HepG2 (cell line): ENCODE measurements around the gene CTU2. TPM values are rescaled to one million over a fixed set of nuclear protein-coding genes. Genes with fewer than 3 reads are reported as not detected.

Experiments used
- ATF3 ChIP-seq: sonication (generic); formaldehyde crosslinking; IDR thresholded peaks from 2 replicates; pipeline ENCODE4 v1.4.0; 2020; ENCODE audit warnings: missing genetic modification reagents
- CC2D1A ChIP-seq: sonication (generic); formaldehyde crosslinking; IDR thresholded peaks from 2 replicates; pipeline ENCODE4 v1.8.1; 2023; ENCODE audit warnings: mild to moderate bottlenecking, missing genetic modification reagents
- EEA1 ChIP-seq: sonication (generic); formaldehyde crosslinking; IDR thresholded peaks from 2 replicates; pipeline ENCODE4 v1.5.1; 2020; ENCODE audit warnings: mild to moderate bottlenecking, missing genetic modification reagents, borderline replicate concordance
- ELF1 ChIP-seq: sonication (generic); formaldehyde crosslinking; IDR thresholded peaks from 2 replicates; pipeline ENCODE4 v1.4.0; 2020; ENCODE audit warnings: missing genetic modification reagents
- ELF3 ChIP-seq: IDR thresholded peaks from 2 replicates; pipeline ENCODE4 v1.6.1; 2016; ENCODE audit warnings: missing genetic modification reagents, missing compliant biosample characterization
- FOXK1 ChIP-seq: sonication (generic); formaldehyde crosslinking; IDR thresholded peaks from 2 replicates; pipeline ENCODE4 v1.4.0; 2020; ENCODE audit warnings: low read depth, missing genetic modification reagents, borderline replicate concordance
- GPN1 ChIP-seq: sonication (generic); formaldehyde crosslinking; IDR thresholded peaks from 2 replicates; pipeline ENCODE4 v1.5.1; 2020; ENCODE audit warnings: missing genetic modification reagents, borderline replicate concordance
- HIC2 ChIP-seq: sonication (generic); formaldehyde crosslinking; IDR thresholded peaks from 2 replicates; pipeline ENCODE4 v1.9.0; 2022; ENCODE audit warnings: low read depth, missing genetic modification reagents
- JARID2 ChIP-seq: sonication (generic); formaldehyde crosslinking; IDR thresholded peaks from 2 replicates; pipeline ENCODE4 v1.8.1; 2023; ENCODE audit warnings: missing genetic modification reagents, inconsistent platforms; ENCODE audit not compliant: insufficient replicate concordance
- MEIS1 ChIP-seq: sonication (generic); formaldehyde crosslinking; IDR thresholded peaks from 2 replicates; pipeline ENCODE4 v1.9.0; 2021; ENCODE audit warnings: mild to moderate bottlenecking, missing genetic modification reagents, moderate library complexity, borderline replicate concordance
- MXD1 ChIP-seq: sonication (generic); formaldehyde crosslinking; IDR thresholded peaks from 2 replicates; pipeline ENCODE4 v1.4.0; 2020; ENCODE audit warnings: mild to moderate bottlenecking, missing genetic modification reagents
- NR3C1 ChIP-seq: sonication (generic); formaldehyde crosslinking; IDR thresholded peaks from 2 replicates; pipeline ENCODE4 v1.4.0; 2020; ENCODE audit warnings: missing genetic modification reagents
- RAD21 ChIP-seq: fragments of 450-650 bp; formaldehyde crosslinking; IDR thresholded peaks from 2 replicates; pipeline ENCODE4 v1.5.0; 2020; ENCODE audit warnings: mild to moderate bottlenecking
- SMAD3 ChIP-seq: sonication (generic); formaldehyde crosslinking; IDR thresholded peaks from 2 replicates; pipeline ENCODE4 v1.4.0; 2020; ENCODE audit warnings: missing genetic modification reagents
- SOX13 ChIP-seq, 3 experiments: fragments of 450-650 bp in 1 of 3; sonication (generic) in 1 of 3; formaldehyde crosslinking in 1 of 3; IDR thresholded peaks in 2 of 3; conservative IDR thresholded peaks in 1 of 3; 2 replicates each; pipeline versions ENCODE4 v1.5.0 to v1.6.1; 2016 to 2020; ENCODE audit warnings: antibody characterized with exemption in 1 of 3, mild to moderate bottlenecking in 1 of 3, missing compliant biosample characterization in 1 of 3, missing genetic modification reagents in 1 of 3, moderate library complexity in 1 of 3
- SOX5 ChIP-seq: IDR thresholded peaks from 2 replicates; pipeline ENCODE4 v1.6.1; 2016; ENCODE audit warnings: borderline replicate concordance
- TGIF2 ChIP-seq: IDR thresholded peaks from 2 replicates; pipeline ENCODE4 v1.6.1; 2016; ENCODE audit warnings: control low read depth, missing compliant biosample characterization
- ZBTB2 ChIP-seq: sonication (generic); formaldehyde crosslinking; IDR thresholded peaks from 2 replicates; pipeline ENCODE4 v1.8.0; 2022; ENCODE audit warnings: low read depth, missing genetic modification reagents
- ZNF362 ChIP-seq: sonication (generic); formaldehyde crosslinking; IDR thresholded peaks from 2 replicates; pipeline ENCODE4 v1.4.0; 2020; ENCODE audit warnings: missing genetic modification reagents, mild to moderate bottlenecking, borderline replicate concordance
- ZNF883 ChIP-seq: sonication (generic); formaldehyde crosslinking; IDR thresholded peaks from 2 replicates; pipeline ENCODE4 v1.5.1; 2020; ENCODE audit warnings: mild to moderate bottlenecking, missing genetic modification reagents; ENCODE audit errors: not compliant biosample characterization
- polyA plus RNA-seq, 8 experiments: library from polyadenylated mRNA; depleted of rRNA in 3 of 8; stranded (reverse) in 7 of 8; unstranded in 1 of 8; fragments of >200 nt; fragmentation: Illumina TruSeq in 4 of 8; extraction: Trizol in 4 of 8; gene quantifications; 2 replicates each; pipeline versions ENCODE4 v1.2.1 to v1.2.3, GENCODE V29; 2011 to 2016; ENCODE audit warnings: low read depth in 4 of 8, missing spikeins in 1 of 8, mixed read lengths in 1 of 8; ENCODE audit not compliant: insufficient read depth in 1 of 8
- total RNA-seq, 5 experiments: library from RNA; depleted of rRNA; stranded (reverse); fragments of >200 nt; fragmentation: Illumina TruSeq; extraction: Trizol; gene quantifications; 2 replicates each; pipeline ENCODE4 v1.2.3, GENCODE V29; 2016; ENCODE audit warnings: low read depth in 1 of 5
- TF ChIP-seq, protein P1 (sequence below), 2 experiments: sonication (generic) in 1 of 2; formaldehyde crosslinking in 1 of 2; IDR thresholded peaks; 2 replicates each; pipeline versions ENCODE4 v1.4.0 to v1.6.1; 2018 to 2020; ENCODE audit warnings: missing genetic modification reagents in 2 of 2, borderline replicate concordance in 1 of 2, low read depth in 1 of 2, mild to moderate bottlenecking in 1 of 2, missing biosample characterization in 1 of 2

The CTU2 gene
- total and polyA plus RNA-seq, 2 of the 13 experiments (the other 11 are each of a cell fraction or from before 2014, with no cell fraction given), result 13.3 to 21.9 TPM

- TF ChIP-seq ZBTB2 (CRISPR knock-in tag), result no peak
- TF ChIP-seq EEA1 (CRISPR knock-in tag), result no peak
- peak; percentile 86; the same call in 1 of the 2 replicates for TF ChIP-seq HIC2 (CRISPR knock-in tag)
- TF ChIP-seq FOXK1 (CRISPR knock-in tag), result peak; percentile 89; the same call in 1 of the 2 replicates
- no peak for TF ChIP-seq CC2D1A
- no peak for TF ChIP-seq NR3C1 (CRISPR knock-in tag)
- TF ChIP-seq MXD1 (CRISPR knock-in tag), result 0 out of 2 replicates have a peak, but pooled peaks have one; percentile 8
- TF ChIP-seq ZNF362 (CRISPR knock-in tag), result no peak; the same call in 1 of the 2 replicates
- no peak for TF ChIP-seq ZNF883 (CRISPR knock-in tag)
- TF ChIP-seq ELF1, result peak; percentile 36; the same call in 1 of the 2 replicates
- TF ChIP-seq RAD21 (CRISPR knock-in tag), result peak; percentile 80
- peak; percentile 30 for TF ChIP-seq JARID2 (CRISPR knock-in tag)
- TF ChIP-seq ATF3 (CRISPR knock-in tag), result no peak
- peak; percentile 94 for TF ChIP-seq TGIF2 (CRISPR knock-in tag)
- TF ChIP-seq MEIS1 (CRISPR knock-in tag), result peak; percentile 81
- TF ChIP-seq SMAD3 (CRISPR knock-in tag), result peak; percentile 61; the same call in 1 of the 2 replicates
- peak; percentile 83 for TF ChIP-seq ELF3 (CRISPR knock-in tag)
- peak; percentile 60; the same call in 1 of the 2 replicates for TF ChIP-seq SOX13 (IDR thresholded peaks at IDR 0.05)
- TF ChIP-seq SOX13 (CRISPR knock-in tag; conservative IDR thresholded peaks at IDR 0.05 in 1 of 2, IDR thresholded peaks at IDR 0.05 in 1 of 2), result peak in 1 of 2 experiments; percentile 85; a peak in 2 of 4 replicates
- peak; percentile 90 for TF ChIP-seq SOX5
- TF ChIP-seq GPN1 (CRISPR knock-in tag), result 0 out of 2 replicates have a peak, but pooled peaks have one; percentile 32
- TF ChIP-seq, protein P1, sequence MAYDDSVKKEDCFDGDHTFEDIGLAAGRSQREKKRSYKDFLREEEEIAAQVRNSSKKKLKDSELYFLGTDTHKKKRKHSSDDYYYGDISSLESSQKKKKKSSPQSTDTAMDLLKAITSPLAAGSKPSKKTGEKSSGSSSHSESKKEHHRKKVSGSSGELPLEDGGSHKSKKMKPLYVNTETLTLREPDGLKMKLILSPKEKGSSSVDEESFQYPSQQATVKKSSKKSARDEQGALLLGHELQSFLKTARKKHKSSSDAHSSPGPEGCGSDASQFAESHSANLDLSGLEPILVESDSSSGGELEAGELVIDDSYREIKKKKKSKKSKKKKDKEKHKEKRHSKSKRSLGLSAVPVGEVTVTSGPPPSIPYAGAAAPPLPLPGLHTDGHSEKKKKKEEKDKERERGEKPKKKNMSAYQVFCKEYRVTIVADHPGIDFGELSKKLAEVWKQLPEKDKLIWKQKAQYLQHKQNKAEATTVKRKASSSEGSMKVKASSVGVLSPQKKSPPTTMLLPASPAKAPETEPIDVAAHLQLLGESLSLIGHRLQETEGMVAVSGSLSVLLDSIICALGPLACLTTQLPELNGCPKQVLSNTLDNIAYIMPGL (CRISPR knock-in tag; IDR thresholded peaks at IDR 0.05; ENCODE audit: borderline replicate concordance in 1 of 2, low read depth in 1 of 2), result peak in 1 of 2 experiments; percentile 83; a peak in 1 of 4 replicates
Measured at GRCh38 chr16:88763502-88764053, 57.3 kb downstream of the CTU2 start (continued).
